NCI-H748 (cell line): Measurements from ENCODE around the gene RNF224.

Experiments
- DNase-seq: peaks from one replicate; lab custom pipeline; 2025; ENCODE audit not compliant: unreplicated experiment; lab: John Stamatoyannopoulos, UW

RNF224 gene

GRCh38 chr9:137213160-137214060 lies 13.9 kb upstream of the RNF224 start:
- no peak for DNase-seq

- no peak for DNase-seq
Measured at GRCh38 chr9:137214620-137215019, 12.7 kb upstream of the RNF224 start.

GRCh38 chr9:137215196-137215986 lies 11.9 kb upstream of the RNF224 start:
- no peak for DNase-seq

GRCh38 chr9:137216188-137216965 lies 10.9 kb upstream of the RNF224 start:
- DNase-seq = no peak

- DNase-seq = peak; percentile 45
Measured at GRCh38 chr9:137217276-137218211, 9.8 kb upstream of the RNF224 start.

GRCh38 chr9:137218212-137218753 lies 9.0 kb upstream of the RNF224 start:
- DNase-seq = no peak

GRCh38 chr9:137218754-137219271 lies 8.5 kb upstream of the RNF224 start:
- DNase-seq = no peak

- DNase-seq = no peak
Measured at GRCh38 chr9:137219757-137220316, 7.5 kb upstream of the RNF224 start.

- DNase-seq = no peak
Measured at GRCh38 chr9:137220317-137221094, 6.8 kb upstream of the RNF224 start.

GRCh38 chr9:137221095-137221505 lies 6.2 kb upstream of the RNF224 start:
- DNase-seq = no peak

GRCh38 chr9:137221506-137222111 lies 5.7 kb upstream of the RNF224 start:
- peak; percentile 58 for DNase-seq

GRCh38 chr9:137222190-137223077 lies 4.9 kb upstream of the RNF224 start, which contains the start of gene RNF208:
TSS of gene RNF208 (minus strand) at chr9:137222240. CDS start at chr9:137221212, 1,028 bp downstream.
- peak; percentile 56 for DNase-seq

- DNase-seq = peak; percentile 93
Measured at GRCh38 chr9:137223078-137223970, 4.0 kb upstream of the RNF224 start.

GRCh38 chr9:137224830-137225694 lies 2.2 kb upstream of the RNF224 start, which contains the start of gene CYSRT1:
TSS of gene CYSRT1 (plus strand) at chr9:137225174. CDS start at chr9:137225622, 448 bp downstream.
- DNase-seq = no peak
